Lower lobe of right lung (tissue), 2 donors: ENCODE results near the gene LIMCH1. TPM values are rescaled to one million over a fixed set of nuclear protein-coding genes. Genes with fewer than 3 reads are reported as not detected.

Source experiments
- ATAC-seq, 2 donors: fragments of 200-7000 bp; cut with Tn5 transposase; one replicate each; pipeline ENCODE4 v1.9.1; 2020 to 2022; ENCODE audit warnings: mild to moderate bottlenecking in 2 of 2, moderate library complexity in 2 of 2
- DNase-seq: peaks from one replicate; pipeline ENCODE4 v3.0.0-alpha.2; 2020
- H3K27ac ChIP-seq: fragments of 200-600 bp; one replicate; pipeline ENCODE4 v1.8.0; 2022
- H3K27me3 ChIP-seq: fragments of 200-600 bp; one replicate; pipeline ENCODE4 v1.8.0; 2022; ENCODE audit warnings: low read depth
- H3K36me3 ChIP-seq: fragments of 200-600 bp; one replicate; pipeline ENCODE4 v1.8.0; 2022; ENCODE audit warnings: mild to moderate bottlenecking
- H3K4me1 ChIP-seq: fragments of 200-600 bp; one replicate; pipeline ENCODE4 v1.8.0; 2022
- H3K4me3 ChIP-seq: fragments of 200-600 bp; one replicate; pipeline ENCODE4 v1.8.0; 2022; ENCODE audit warnings: mild to moderate bottlenecking
- H3K9me3 ChIP-seq: fragments of 200-600 bp; one replicate; pipeline ENCODE4 v1.8.0; 2022
- CTCF ChIP-seq: fragments of 200-600 bp; IDR thresholded peaks from one replicate; pipeline ENCODE4 v1.8.0; 2022; ENCODE audit warnings: antibody characterized with exemption, mild to moderate bottlenecking
- intact Hi-C: fragments of 100-400 bp; cut with DNase I; formaldehyde crosslinking; loops from one replicate; pipeline ENCODE4 v1.11.0; 2022
- total RNA-seq: library from RNA; stranded (reverse); fragmentation: NEBNext Ultra II Directional; extraction: Animal tissue kit (Norgen Biotek cat#: 25700); gene quantifications from one replicate; pipeline ENCODE4 v1.2.1, GENCODE V29; 2021
- donor health status: DM: no; HTN: yes; CAD: no; lungs with severe emphysema.

LIMCH1 gene
- total RNA-seq, 1 donor from 2014 or later = 267 TPM

- no peak for TF ChIP-seq CTCF
- DNase-seq = no peak
- peaks cover 22% of the 10 kb centered on the region for H3K4me1 ChIP-seq
- H3K9me3 ChIP-seq = no peaks in the 10 kb centered on the region
- H3K4me3 ChIP-seq = no peak overlapping the region
- intact Hi-C loops = no loop called here
- no peaks in the 10 kb centered on the region for H3K27me3 ChIP-seq
- no peak overlapping the region for H3K27ac ChIP-seq
- peaks cover 11% of the 10 kb centered on the region for H3K36me3 ChIP-seq
- ATAC-seq = no peak
These were observed 64.2 kb downstream of the LIMCH1 start for GRCh38 chr4:41602113-41602512.

- ATAC-seq (no peak), DNase-seq (no peak)
- no peaks in the 10 kb centered on the region for H3K9me3 ChIP-seq
- no peaks in the 10 kb centered on the region for H3K27me3 ChIP-seq
- H3K27ac ChIP-seq = no peak overlapping the region
- intact Hi-C loops = no loop called here
- peaks cover 16% of the 10 kb centered on the region for H3K4me1 ChIP-seq
- H3K4me3 ChIP-seq = no peak overlapping the region
- H3K36me3 ChIP-seq = peaks cover 20% of the 10 kb centered on the region
- TF ChIP-seq CTCF = no peak
These were observed 65.0 kb downstream of the LIMCH1 start for GRCh38 chr4:41602886-41603498.

- no peak for TF ChIP-seq CTCF
- no peaks in the 10 kb centered on the region for H3K27me3 ChIP-seq
- no peak overlapping the region for H3K4me3 ChIP-seq
- intact Hi-C loops = no loop called here
- DNase-seq = no peak
- peaks cover 31% of the 10 kb centered on the region for H3K4me1 ChIP-seq
- H3K9me3 ChIP-seq = no peaks in the 10 kb centered on the region
- peaks cover 46% of the 10 kb centered on the region for H3K36me3 ChIP-seq
- no peak overlapping the region for H3K27ac ChIP-seq
- ATAC-seq = no peak
These were observed 71.9 kb downstream of the LIMCH1 start for GRCh38 chr4:41609851-41610250.

GRCh38 chr4:41610474-41610873, 72.5 kb downstream of the LIMCH1 start:
- Histone ChIP-seq H3K4me1 (peaks cover 31% of the 10 kb centered on the region), H3K27me3 (no peaks in the 10 kb centered on the region), H3K36me3 (peaks cover 48% of the 10 kb centered on the region), H3K4me3 (no peak overlapping the region), H3K27ac (no peak overlapping the region), H3K9me3 (no peaks in the 10 kb centered on the region)
- DNase-seq (no peak), ATAC-seq (no peak)
- intact Hi-C loops = no loop called here
- no peak for TF ChIP-seq CTCF

GRCh38 chr4:41611124-41611838, 73.3 kb downstream of the LIMCH1 start:
- Histone ChIP-seq H3K27ac (no peak overlapping the region), H3K36me3 (peaks cover 45% of the 10 kb centered on the region), H3K9me3 (no peaks in the 10 kb centered on the region), H3K27me3 (no peaks in the 10 kb centered on the region), H3K4me1 (peaks cover 31% of the 10 kb centered on the region), H3K4me3 (no peak overlapping the region)
- ATAC-seq (no peak), DNase-seq (no peak)
- no peak for TF ChIP-seq CTCF
- intact Hi-C loops = no loop called here
